Stimulated activated CD4-positive, alpha-beta T cell treated with anti-CD3 and anti-CD28 coated beads, Interleukin-1b, Interleukin-23, amount 100 ng/mL, for 48 hours (primary cell): ENCODE results near the gene SRPK3.
"Not testable (repeated sequence)": the region's sequence is repeated elsewhere in the genome, so short reads cannot be mapped to it uniquely, and the experiment has no call there.

Experiments used
- DNase-seq: peaks from one replicate; pipeline ENCODE4 v3.0.0-alpha.2; 2020

Gene SRPK3

GRCh38 chrX:153814591-153815315 is 33.9 kb downstream of the SRPK3 start:
- no peak for DNase-seq

- peak; percentile 30 for DNase-seq
Measured at GRCh38 chrX:153816831-153817690, 36.2 kb downstream of the SRPK3 start.

- not testable (repeated sequence) for DNase-seq
Measured at GRCh38 chrX:153818064-153818463, 37.2 kb downstream of the SRPK3 start.

- peak; percentile 30 for DNase-seq
Measured at GRCh38 chrX:153818571-153819383, 37.9 kb downstream of the SRPK3 start.

- no peak for DNase-seq
Measured at GRCh38 chrX:153819384-153820040, 38.7 kb downstream of the SRPK3 start.

- DNase-seq, result no peak
Measured at GRCh38 chrX:153820601-153821000, 39.8 kb downstream of the SRPK3 start.

- no peak for DNase-seq
Measured at GRCh38 chrX:153821066-153821465, 40.2 kb downstream of the SRPK3 start.

GRCh38 chrX:153824348-153824747 is 43.5 kb downstream of the SRPK3 start:
- DNase-seq, result no peak

GRCh38 chrX:153825042-153825441 is 44.2 kb downstream of the SRPK3 start:
- no peak for DNase-seq

- no peak for DNase-seq
Measured at GRCh38 chrX:153827016-153827415, 46.2 kb downstream of the SRPK3 start.

GRCh38 chrX:153827903-153828302 is 47.1 kb downstream of the SRPK3 start:
- no peak for DNase-seq

GRCh38 chrX:153828308-153828707 is 47.5 kb downstream of the SRPK3 start:
- no peak for DNase-seq

- DNase-seq, result no peak
Measured at GRCh38 chrX:153828723-153829548, 48.1 kb downstream of the SRPK3 start.

GRCh38 chrX:153829549-153829798 is 48.6 kb downstream of the SRPK3 start:
- no peak for DNase-seq

GRCh38 chrX:153829799-153830639 is 49.2 kb downstream of the SRPK3 start, which contains the start of gene PDZD4:
TSS of gene PDZD4 (minus strand) at chrX:153830544. CDS start at chrX:153830298, 246 bp downstream.
- no peak for DNase-seq

- DNase-seq, result no peak
Measured at GRCh38 chrX:153830640-153831428, 50.0 kb downstream of the SRPK3 start.

GRCh38 chrX:153831429-153832150 is 50.7 kb downstream of the SRPK3 start:
- DNase-seq, result no peak

GRCh38 chrX:153832728-153833127 is 51.9 kb downstream of the SRPK3 start:
- no peak for DNase-seq
